GM19372 (cell line): ENCODE data around the gene HCRTR2.
"Not testable (repeated sequence)": the region's sequence is repeated elsewhere in the genome, so short reads cannot be mapped to it uniquely, and the experiment has no call there.

ENCODE experiments used
- ATAC-seq: cut with Tn5 transposase; IDR thresholded peaks from one replicate; pipeline ENCODE4 v1.9.1; 2021; ENCODE audit warnings: mild to moderate bottlenecking, low read depth, moderate library complexity; ENCODE audit not compliant: unreplicated experiment

HCRTR2 gene

DNA sequence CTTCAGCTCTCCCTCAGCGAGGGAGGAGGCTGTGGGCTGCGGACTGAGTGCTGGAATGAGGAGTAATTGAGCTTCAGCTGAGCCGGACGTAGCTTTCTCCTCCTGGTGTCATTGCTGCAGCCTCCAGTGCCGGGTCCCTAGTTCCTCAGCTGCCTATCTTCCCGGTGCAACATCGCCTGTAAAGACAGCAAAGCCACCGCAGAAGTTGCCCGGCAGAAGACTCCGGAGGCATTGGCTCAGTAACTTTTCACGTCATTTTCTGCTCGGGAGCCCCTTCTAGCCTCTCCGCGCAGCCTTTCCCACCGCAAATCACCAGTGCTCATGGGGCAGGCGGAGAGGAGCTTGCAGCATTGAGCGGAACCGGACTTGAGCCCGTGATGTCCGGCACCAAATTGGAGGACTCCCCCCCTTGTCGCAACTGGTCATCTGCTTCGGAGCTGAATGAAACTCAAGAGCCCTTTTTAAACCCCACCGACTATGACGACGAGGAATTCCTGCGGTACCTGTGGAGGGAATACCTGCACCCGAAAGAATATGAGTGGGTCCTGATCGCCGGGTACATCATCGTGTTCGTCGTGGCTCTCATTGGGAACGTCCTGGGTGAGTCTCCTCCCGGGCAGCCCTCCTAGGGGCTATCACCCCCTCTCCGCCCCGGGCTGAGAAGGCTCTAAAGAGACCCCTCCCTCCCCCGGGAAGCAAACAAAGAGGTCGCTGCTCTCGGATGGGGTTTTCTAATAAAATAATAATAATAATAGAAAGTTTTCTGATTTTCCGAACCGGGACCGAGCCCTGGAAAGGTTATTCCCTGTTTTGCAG, at the start of gene HCRTR2:
Gene HCRTR2 (plus strand): TSS at position 305 of the 816 bp plus-strand sequence. CDS start 73 bp downstream, at position 378.
- no peak for ATAC-seq

DNA sequence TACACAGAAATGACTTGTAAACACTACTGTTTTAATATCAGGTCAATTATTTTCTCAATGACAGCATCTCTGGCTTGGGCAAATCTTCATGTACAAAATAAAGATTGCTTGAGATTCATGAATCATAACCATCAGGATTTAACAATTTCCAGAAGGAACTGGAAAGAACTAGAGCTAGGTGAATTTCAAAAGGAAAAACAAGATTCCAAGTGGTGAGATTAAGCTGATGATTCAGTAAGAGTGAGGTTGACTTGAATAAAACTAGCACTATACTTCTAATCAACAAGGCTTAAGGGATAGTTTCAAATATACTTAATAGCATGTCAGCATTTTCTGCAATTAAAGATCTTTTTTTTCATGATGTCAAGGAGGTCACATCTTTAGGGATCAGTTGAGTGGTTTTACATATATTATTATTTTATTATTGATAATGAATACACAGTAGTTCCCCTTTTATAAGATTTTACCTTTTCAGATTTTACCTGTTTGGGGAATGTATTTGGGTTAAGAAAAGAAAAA, 43.5 kb upstream of the HCRTR2 start:
- ATAC-seq, result no peak

DNA sequence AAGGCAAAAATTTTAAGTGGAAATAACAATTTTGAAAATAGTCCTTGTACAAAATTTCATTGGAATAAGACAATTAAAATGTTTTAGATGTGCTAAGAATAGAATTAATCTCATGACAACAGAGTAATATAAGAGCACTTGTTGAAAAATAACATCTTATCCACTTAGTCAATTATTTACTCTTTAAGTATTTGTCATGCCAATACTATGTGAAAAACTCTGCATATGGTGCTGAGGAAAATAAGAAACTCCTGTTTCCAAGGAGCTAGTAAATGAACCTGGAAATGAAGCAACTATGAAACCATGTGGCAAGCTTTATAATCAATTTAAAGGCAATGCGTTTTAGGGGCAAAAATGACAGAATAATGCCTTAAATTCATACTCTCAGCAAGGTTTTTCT, 42.7 kb upstream of the HCRTR2 start:
- no peak for ATAC-seq

DNA sequence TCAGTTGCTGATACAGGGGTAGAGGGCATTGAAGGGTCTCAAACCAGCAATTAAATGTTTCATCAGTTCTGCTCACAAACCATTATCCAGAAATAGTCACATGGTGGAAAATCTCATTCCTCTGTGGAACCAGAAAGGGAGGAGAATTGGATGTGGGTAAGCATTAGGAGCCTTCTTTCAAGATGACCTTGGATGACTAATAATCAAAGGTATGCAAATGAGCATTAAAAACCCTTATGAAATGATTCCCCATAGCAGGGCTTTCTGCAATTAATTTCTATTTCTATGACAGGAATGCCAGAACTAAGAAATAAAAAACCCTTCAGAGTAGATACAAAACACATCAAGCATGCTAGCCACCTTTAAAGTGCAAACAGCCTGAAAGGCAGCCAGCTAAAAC, 37.4 kb upstream of the HCRTR2 start:
- no peak for ATAC-seq

DNA sequence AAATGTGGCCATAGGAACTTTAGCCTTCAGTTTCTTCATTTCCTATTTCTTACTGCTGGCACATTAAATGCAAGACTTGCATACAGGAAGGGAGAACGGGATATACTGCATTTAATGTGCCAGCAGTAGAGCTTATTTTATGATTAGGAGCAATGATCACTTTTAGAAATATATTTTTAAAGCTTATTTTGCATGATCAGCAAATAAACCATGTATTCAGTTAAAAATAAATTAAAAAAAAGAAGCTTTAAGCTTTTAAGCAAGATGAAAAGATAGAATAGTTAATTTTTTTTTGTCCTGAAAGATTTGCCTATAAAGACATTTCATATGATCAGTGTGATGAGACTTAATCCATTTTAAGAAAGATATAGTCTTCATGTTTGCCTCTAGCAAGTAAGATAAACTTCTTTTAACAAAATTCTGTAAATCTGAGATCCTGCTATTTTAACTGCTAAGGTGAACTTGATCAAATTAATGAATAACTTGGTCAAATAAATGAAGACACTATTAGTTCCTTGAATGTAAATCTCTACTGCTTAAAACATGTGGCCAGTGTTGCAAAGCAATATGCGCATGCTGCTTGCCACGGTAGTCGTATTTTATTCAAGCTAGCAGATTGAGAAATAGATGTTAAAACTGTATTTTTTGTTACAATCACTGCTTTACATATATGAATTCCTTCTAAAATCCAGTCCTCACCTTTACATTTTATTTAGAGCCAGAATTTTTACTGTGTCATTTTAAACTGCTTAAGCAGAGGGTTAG, 36.2 kb upstream of the HCRTR2 start:
- no peak for ATAC-seq

DNA sequence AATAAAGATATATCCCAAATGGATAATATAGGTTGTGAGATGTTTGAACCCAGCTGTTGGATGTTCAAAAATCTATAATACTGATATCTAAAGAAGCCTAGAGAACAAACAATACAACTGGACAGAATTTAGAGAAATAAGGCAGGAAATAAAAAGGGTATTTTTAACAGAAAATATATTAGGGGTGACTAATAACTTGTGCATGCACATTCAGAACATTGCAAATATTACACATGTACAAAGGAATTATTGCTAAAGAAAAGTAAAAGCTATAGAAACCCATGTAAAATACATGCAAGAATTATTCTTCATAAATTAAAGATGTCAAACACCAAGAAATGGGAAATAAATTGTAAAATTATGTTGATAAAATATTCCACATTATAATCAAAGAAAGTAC, 32.7 kb upstream of the HCRTR2 start:
- ATAC-seq, result no peak

DNA sequence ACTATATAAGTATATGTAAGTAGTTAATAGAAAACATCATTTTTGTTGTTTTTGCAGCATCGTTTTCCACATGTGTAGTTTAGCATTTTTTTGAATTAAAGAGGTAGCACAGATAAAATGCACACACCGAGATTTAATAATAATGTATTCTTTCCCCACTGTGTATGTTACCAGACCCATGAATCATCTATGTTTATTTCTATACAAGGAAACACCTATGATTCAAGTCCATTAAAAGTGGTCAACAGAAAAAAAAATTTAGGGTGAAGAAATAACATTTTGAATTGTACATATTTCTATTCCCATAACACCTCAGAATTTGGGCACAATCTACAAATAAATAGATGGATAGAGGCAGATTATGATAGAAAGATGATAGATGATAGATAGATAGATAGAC, 31.7 kb upstream of the HCRTR2 start:
- no peak for ATAC-seq

DNA sequence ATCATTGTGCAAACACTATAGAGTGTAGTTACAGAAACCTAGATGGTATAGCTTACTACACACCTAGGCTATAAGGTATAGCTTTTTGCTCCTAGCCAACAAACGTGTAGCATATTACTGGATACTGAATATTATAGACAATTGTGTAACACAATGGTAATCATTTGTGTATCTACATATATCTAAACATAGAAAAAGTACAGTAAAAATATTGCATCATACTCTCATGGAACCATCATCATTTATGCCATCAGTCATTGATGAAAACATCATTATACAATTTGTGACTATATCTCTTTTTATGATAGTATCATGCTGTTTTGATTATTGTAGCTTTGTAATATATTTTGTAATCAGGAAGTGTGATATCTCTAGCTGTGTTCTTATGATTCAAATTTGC, 21.0 kb upstream of the HCRTR2 start:
- ATAC-seq, result no peak

DNA sequence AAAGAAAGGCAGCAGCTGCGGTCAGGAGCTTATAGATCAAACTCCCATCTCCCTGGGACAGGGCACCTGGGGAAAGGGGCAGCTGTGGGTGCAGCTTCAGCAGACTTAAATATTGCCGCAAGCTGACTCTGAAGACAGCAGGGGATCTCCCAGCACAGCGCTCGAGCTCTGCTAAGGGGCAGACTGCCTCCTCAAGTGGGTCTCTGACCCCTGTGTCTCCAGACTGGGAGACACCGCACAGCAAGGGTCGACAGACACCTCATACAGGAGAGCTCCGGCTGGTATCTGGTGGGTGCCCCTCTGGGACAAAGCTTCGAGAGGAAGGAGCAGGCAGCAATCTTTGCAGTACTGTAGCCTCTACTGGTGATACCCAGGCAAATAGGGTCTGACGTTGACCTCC, 15.5 kb upstream of the HCRTR2 start:
- ATAC-seq, result not testable (repeated sequence)

DNA sequence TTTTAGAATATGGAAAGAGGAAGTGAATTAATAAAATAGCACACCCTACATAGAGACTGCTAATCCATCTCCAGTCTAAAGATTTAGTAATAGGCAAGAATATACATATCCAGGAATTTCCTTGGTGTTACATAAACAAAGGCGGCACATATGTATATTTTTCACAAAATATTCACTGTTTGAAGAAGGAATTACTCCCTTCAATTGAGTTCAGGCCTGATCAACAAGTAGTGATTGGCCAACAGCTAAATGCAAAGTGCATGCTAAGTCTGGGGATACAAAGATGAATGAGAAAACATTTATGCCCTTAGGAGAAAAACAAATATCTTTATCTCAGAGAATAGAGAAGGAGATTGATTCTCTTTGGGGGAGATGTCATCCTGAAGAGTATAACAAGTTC, 6.5 kb upstream of the HCRTR2 start:
- no peak for ATAC-seq

DNA sequence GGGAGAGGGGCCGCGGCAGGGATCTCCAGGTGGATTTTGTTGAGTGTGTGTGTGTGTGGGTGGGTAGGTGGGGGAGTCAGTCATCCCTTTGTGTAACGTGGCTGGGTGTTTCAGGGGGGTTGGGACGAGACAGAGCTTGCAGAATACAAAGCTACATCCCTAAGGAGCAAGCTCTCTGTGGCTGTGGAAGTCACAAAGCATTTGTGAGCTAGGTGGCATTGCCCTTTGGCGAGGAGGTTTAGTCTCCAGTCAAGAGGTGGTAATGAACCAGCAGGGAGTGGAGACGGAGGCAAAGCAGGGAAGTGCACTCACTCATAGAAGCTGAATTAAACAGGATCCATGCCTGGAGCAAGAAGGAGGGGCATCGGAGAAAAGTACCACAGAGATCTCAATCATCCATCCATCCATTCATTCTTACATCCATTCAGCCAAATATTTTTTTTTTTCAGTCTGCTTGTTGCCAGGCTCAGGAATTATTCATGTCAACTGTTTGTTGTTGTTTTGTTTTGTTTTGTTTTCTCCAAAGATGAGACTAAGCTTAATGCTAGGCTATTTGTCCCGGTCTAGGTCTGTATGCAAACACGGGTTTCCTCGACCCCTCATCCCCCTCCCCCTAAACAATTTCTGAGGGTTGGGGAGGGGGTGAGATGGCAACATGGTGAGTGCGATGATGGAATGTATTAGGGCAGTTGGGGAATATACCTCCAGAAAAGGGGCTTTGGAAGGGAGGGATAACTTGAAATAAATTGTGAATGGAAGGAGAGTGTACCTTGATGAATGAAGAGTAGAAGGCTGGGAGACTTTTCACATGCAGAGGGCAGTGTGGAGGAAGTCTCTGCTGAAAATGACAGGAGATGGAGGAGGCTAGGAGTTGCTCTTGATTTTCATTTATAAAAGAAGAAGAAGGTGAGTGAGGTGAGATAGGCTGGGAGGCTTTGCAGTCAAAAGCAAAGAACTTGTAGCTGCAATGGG, 1.0 kb downstream of the HCRTR2 start:
- ATAC-seq, result no peak

DNA sequence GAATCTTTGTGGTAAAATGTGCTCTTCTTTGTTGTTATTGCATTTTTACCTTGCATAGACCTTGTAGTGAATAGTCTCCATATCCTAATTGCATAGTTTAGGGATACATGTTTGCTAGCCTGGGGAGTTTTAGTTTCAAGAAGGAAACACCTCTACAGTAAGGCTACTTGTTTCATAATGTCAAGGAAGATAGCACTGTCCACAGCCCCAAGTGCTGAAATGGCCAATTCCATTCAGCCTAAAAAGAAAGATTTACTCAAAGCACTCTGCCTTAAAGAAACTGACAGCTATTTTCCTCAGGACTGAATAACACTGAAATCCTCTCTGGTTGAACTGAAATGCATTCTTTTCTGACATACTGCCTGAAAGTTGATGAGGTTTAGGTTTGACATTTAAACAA, 2.6 kb downstream of the HCRTR2 start:
- no peak for ATAC-seq

DNA sequence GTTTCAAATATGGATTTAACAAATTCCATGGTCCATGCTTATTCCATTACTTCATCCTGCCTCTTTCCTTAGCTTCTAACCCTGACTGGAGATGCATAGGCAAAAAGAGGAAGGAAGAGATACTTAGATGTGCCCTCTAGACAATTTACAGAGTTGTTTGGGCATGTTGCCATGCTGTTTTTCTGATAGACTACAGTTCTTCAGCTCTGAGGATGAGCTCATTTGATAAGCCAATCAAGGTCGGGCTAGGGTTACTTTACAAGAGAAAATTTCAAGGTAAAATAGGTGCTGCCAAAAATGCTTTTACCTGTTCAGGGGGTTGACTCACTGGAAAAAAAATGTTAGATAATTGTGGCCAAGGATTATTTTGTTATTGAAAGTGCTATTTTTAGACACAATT, 5.9 kb downstream of the HCRTR2 start:
- ATAC-seq, result no peak

DNA sequence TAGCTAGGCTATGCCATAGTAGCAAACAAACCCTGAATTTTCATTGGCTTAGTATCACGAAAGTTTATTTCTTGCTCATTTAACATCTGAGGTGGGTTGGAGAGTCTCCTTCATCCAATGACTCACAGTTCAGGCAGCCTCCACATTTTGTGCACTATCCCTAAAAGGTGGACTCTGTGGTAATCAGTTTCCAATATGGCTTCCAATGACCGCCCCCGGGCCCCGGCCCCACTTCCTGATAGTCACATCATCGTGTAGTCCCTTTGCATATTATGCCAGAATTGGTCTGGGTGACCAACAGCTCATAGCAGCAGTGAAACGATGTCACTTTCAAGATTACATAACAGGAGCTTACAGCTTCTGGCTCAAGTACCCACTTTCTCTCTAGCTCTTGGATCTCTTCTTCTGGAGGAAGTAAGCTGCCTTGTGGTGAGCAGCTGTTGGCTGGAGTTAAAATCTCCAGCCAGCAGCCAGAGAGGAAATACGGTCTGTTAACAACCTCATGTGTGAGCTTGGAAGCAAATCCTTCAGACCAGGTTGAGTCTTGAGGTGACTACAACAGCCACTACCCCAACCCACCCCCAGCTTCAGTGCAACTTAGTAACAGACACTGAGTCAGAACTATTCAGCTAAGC, 7.8 kb downstream of the HCRTR2 start:
- no peak for ATAC-seq

DNA sequence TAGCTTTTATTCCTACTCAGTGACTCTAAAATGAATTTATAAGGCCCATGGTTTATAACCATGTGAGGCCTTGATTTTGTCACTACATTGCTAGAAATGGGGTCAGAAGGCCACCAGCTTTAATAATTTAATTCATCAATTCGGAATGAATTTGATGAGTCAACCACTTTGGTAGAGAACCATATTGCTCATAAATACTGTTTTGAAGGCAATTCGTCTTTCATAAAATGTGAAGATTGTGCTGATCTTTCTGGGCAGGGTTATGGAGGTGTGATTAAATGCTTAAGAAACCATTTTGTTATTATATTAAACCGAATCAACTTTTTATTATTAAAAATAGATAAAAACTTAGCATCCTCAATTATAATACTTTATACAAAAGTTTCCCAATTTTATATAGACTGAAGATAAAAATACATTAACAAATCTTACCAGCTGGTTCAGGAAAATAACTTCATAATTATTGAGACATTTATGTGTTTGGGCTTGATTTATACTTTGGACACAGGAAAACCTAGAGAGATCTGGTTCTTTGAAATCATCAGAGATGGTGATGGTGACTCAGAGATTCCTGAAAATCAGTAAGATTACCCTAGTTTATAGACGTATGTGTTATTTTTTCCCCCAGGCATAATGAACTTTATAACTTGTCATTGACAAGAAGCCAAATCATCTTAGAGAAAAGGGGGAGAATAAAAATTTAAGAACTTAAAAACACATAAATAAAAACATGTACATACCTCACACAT, 10.6 kb downstream of the HCRTR2 start:
- ATAC-seq, result no peak

DNA sequence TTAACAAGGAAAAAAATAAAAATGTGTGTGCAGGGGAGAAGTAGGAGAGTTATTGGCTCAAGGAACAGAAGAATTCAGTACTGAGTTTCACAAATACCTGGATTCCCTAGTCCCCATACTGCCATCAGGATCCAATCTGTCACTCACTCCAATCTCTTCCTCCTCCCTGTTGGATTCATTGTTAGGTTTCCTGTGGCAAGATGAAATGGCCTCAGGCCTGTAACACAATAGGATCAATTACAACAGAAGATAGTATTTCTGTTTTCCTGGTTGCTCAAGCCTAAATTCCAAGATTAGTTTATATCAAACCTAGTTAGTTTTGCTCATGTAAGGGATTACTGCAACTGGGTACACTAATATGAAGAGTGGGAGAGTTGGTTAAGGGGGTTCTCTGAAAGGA, 24.4 kb downstream of the HCRTR2 start:
- no peak for ATAC-seq

DNA sequence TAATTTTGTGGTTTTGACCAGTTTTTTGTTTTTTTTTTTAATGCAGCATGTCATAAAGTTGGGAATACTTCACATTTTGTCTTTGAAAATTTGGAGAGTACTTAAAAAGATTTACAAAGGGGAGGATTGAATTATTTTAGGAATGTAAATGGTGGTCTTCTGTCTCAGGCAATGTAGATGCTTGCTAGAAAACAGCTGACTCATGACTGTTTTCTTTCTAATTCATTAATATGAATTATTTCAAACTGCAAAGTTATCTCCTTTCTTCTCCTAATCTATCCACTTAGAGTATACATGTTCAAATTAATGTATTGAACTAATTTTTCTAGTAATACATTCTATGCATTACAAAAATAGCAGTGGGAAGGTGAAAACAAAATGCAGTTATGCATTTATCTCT, 24.9 kb downstream of the HCRTR2 start:
- ATAC-seq, result no peak

DNA sequence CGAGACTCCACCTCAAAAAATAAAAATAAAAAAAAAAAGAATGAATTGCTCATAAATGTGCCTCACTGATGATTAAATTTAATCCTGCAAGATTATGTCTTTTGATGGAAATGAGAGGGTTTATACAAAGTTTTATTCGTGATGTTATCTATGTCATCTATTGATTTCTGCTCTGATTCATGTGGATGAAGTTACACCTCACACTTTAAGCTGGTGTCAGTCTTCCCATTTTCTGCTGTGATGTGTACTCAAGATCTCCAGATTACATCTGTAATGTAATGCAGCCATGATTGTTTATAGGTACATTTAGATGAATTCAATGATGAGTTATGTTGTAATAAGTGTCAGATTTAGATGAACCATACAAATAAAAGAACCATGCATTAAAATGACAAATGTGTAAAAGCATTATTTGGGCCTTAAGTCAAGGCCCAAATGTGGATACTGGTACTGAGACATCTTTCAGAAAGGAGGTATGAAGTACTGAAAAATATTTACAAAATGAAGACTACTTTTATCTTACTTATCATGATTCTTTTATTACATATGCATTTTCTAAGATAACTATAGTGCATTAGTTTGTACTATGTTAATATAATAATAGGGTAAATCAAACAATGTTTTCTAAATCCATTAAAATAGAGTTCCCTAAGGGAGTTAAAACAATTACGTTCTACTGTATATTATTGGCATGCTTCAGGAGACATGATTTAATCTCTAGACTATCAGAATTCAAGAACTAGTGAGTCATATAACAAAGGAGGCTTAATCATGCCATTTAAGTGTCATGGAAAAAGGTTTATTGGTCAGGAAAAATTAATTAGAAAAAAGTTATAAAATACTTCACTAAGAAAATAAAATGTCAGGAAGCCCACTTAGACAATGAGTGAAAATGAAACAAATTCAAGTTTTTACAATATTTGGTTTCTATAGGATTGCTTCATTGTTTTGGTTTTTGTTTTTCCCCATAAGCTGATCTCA, 34.5 kb downstream of the HCRTR2 start:
- no peak for ATAC-seq
